HEK293 (cell line): ENCODE data around the gene DNAJC11.

ENCODE experiments used
- BCL11B ChIP-seq: fragments of 450-650 bp; formaldehyde crosslinking; IDR thresholded peaks from 2 replicates; pipeline ENCODE4 v1.5.1; 2016; ENCODE audit warnings: low read depth, missing biosample characterization, missing genetic modification characterization
- GLIS2 ChIP-seq: fragments of 450-650 bp; formaldehyde crosslinking; IDR thresholded peaks from 2 replicates; pipeline ENCODE4 v1.5.1; 2016; ENCODE audit warnings: missing biosample characterization, missing genetic modification characterization
- KLF7 ChIP-seq: fragments of 450-650 bp; formaldehyde crosslinking; IDR thresholded peaks from 2 replicates; pipeline ENCODE4 v1.5.1; 2016; ENCODE audit warnings: missing biosample characterization, missing genetic modification characterization, borderline replicate concordance
- OSR2 ChIP-seq: fragments of 450-650 bp; formaldehyde crosslinking; IDR thresholded peaks from 2 replicates; pipeline ENCODE4 v1.5.1; 2016; ENCODE audit warnings: missing biosample characterization, missing genetic modification characterization
- OVOL3 ChIP-seq: fragments of 450-650 bp; formaldehyde crosslinking; IDR thresholded peaks from 2 replicates; pipeline ENCODE4 v1.5.1; 2016; ENCODE audit warnings: missing biosample characterization, missing genetic modification characterization
- PRDM1 ChIP-seq: fragments of 450-650 bp; formaldehyde crosslinking; IDR thresholded peaks from 2 replicates; pipeline ENCODE4; 2016; ENCODE audit warnings: missing biosample characterization, missing genetic modification characterization
- PRDM4 ChIP-seq: fragments of 450-650 bp; formaldehyde crosslinking; IDR thresholded peaks from 2 replicates; pipeline ENCODE4 v1.5.1; 2017; ENCODE audit warnings: missing biosample characterization, missing genetic modification characterization
- SCRT1 ChIP-seq: fragments of 450-650 bp; formaldehyde crosslinking; IDR thresholded peaks from 2 replicates; pipeline ENCODE4 v1.5.1; 2016; ENCODE audit warnings: missing biosample characterization, missing genetic modification characterization, borderline replicate concordance
- TCF7L2 ChIP-seq: IDR thresholded peaks from 2 replicates; pipeline ENCODE4 v1.6.1; 2011; ENCODE audit warnings: low read depth, mild to moderate bottlenecking, inconsistent platforms, low read length, moderate library complexity, borderline replicate concordance
- YY1 ChIP-seq: fragments of 450-650 bp; formaldehyde crosslinking; IDR thresholded peaks from 2 replicates; pipeline ENCODE4 v1.5.1; 2018; ENCODE audit warnings: missing biosample characterization, missing genetic modification characterization
- ZEB2 ChIP-seq: fragments of 450-650 bp; formaldehyde crosslinking; IDR thresholded peaks from 2 replicates; pipeline ENCODE4 v1.5.1; 2016; ENCODE audit warnings: missing biosample characterization, missing genetic modification characterization
- ZFP41 ChIP-seq: fragments of 450-650 bp; formaldehyde crosslinking; IDR thresholded peaks from 2 replicates; pipeline ENCODE4 v1.5.1; 2016; ENCODE audit warnings: missing biosample characterization, missing genetic modification characterization, borderline replicate concordance
- ZNF121 ChIP-seq: fragments of 450-650 bp; formaldehyde crosslinking; IDR thresholded peaks from 2 replicates; pipeline ENCODE4 v1.5.1; 2016; ENCODE audit warnings: missing biosample characterization, missing genetic modification characterization
- ZNF140 ChIP-seq: fragments of 450-650 bp; formaldehyde crosslinking; IDR thresholded peaks from 2 replicates; pipeline ENCODE4 v1.5.1; 2016; ENCODE audit warnings: missing biosample characterization, missing genetic modification characterization
- ZNF146 ChIP-seq: fragments of 450-650 bp; formaldehyde crosslinking; IDR thresholded peaks from 2 replicates; pipeline ENCODE4 v1.5.1; 2016; ENCODE audit warnings: missing biosample characterization, missing genetic modification characterization
- ZNF2 ChIP-seq: fragments of 450-650 bp; formaldehyde crosslinking; IDR thresholded peaks from 2 replicates; pipeline ENCODE4 v1.5.1; 2016; ENCODE audit warnings: missing biosample characterization, missing genetic modification characterization
- ZNF302 ChIP-seq: fragments of 450-650 bp; formaldehyde crosslinking; IDR thresholded peaks from 2 replicates; pipeline ENCODE4 v1.5.1; 2016; ENCODE audit warnings: missing biosample characterization, missing genetic modification characterization, low read depth
- ZNF37A ChIP-seq: fragments of 450-650 bp; IDR thresholded peaks from 2 replicates; pipeline ENCODE4 v1.5.1; 2018; ENCODE audit warnings: missing biosample characterization, missing genetic modification characterization
- ZNF416 ChIP-seq: fragments of 450-650 bp; formaldehyde crosslinking; IDR thresholded peaks from 2 replicates; pipeline ENCODE4 v1.5.1; 2016; ENCODE audit warnings: missing biosample characterization, missing genetic modification characterization
- ZNF423 ChIP-seq: fragments of 450-650 bp; formaldehyde crosslinking; IDR thresholded peaks from 2 replicates; pipeline ENCODE4 v1.5.1; 2016; ENCODE audit warnings: missing biosample characterization, missing genetic modification characterization
- ZNF510 ChIP-seq: fragments of 450-650 bp; formaldehyde crosslinking; IDR thresholded peaks from 2 replicates; pipeline ENCODE4 v1.5.1; 2018; ENCODE audit warnings: mild to moderate bottlenecking, missing genetic modification characterization, missing biosample characterization; ENCODE audit not compliant: insufficient replicate concordance
- ZNF548 ChIP-seq: fragments of 450-650 bp; formaldehyde crosslinking; IDR thresholded peaks from 2 replicates; pipeline ENCODE4 v1.5.1; 2016; ENCODE audit warnings: missing biosample characterization, missing genetic modification characterization
- ZNF560 ChIP-seq: fragments of 450-650 bp; formaldehyde crosslinking; IDR thresholded peaks from 2 replicates; pipeline ENCODE4 v1.5.1; 2017; ENCODE audit warnings: missing biosample characterization, missing genetic modification characterization, borderline replicate concordance
- ZNF623 ChIP-seq: fragments of 450-650 bp; formaldehyde crosslinking; IDR thresholded peaks from 2 replicates; pipeline ENCODE4 v1.5.1; 2016; ENCODE audit warnings: missing biosample characterization, missing genetic modification characterization
- ZNF624 ChIP-seq: fragments of 450-650 bp; formaldehyde crosslinking; IDR thresholded peaks from 2 replicates; pipeline ENCODE4 v1.5.1; 2017; ENCODE audit warnings: missing biosample characterization, missing genetic modification characterization
- ZNF664 ChIP-seq: fragments of 450-650 bp; formaldehyde crosslinking; IDR thresholded peaks from 2 replicates; pipeline ENCODE4 v1.5.1; 2016; ENCODE audit warnings: missing biosample characterization, missing genetic modification characterization
- ZNF701 ChIP-seq: fragments of 450-650 bp; formaldehyde crosslinking; IDR thresholded peaks from 2 replicates; pipeline ENCODE4 v1.5.1; 2016; ENCODE audit warnings: missing biosample characterization, missing genetic modification characterization
- ZNF704 ChIP-seq: fragments of 450-650 bp; formaldehyde crosslinking; IDR thresholded peaks from 2 replicates; pipeline ENCODE4 v1.5.1; 2016; ENCODE audit warnings: missing biosample characterization, missing genetic modification characterization
- ZNF76 ChIP-seq: fragments of 450-650 bp; formaldehyde crosslinking; IDR thresholded peaks from 2 replicates; pipeline ENCODE4; 2016; ENCODE audit warnings: low read depth, missing biosample characterization, missing genetic modification characterization, borderline replicate concordance
- ZNF785 ChIP-seq: fragments of 450-650 bp; formaldehyde crosslinking; IDR thresholded peaks from 2 replicates; pipeline ENCODE4 v1.5.1; 2016; ENCODE audit warnings: missing biosample characterization, missing genetic modification characterization
- ZSCAN16 ChIP-seq: fragments of 450-650 bp; formaldehyde crosslinking; IDR thresholded peaks from 2 replicates; pipeline ENCODE4 v1.5.1; 2016; ENCODE audit warnings: missing biosample characterization, missing genetic modification characterization
- ZSCAN23 ChIP-seq: fragments of 450-650 bp; formaldehyde crosslinking; IDR thresholded peaks from 2 replicates; pipeline ENCODE4 v1.5.1; 2016; ENCODE audit warnings: missing biosample characterization, missing genetic modification characterization
- ZXDB ChIP-seq: fragments of 450-650 bp; formaldehyde crosslinking; IDR thresholded peaks from 2 replicates; pipeline ENCODE4 v1.5.1; 2016; ENCODE audit warnings: missing biosample characterization, missing genetic modification characterization
- TF ChIP-seq, protein P1 (sequence below): fragments of 450-650 bp; formaldehyde crosslinking; IDR thresholded peaks from 2 replicates; pipeline ENCODE4 v1.5.1; 2016; ENCODE audit warnings: missing biosample characterization, missing genetic modification characterization
- TF ChIP-seq, protein P2 (sequence below): fragments of 450-650 bp; formaldehyde crosslinking; IDR thresholded peaks from 2 replicates; pipeline ENCODE4 v1.5.0; 2017; ENCODE audit warnings: missing biosample characterization, missing genetic modification characterization, borderline replicate concordance

Gene DNAJC11

DNA sequence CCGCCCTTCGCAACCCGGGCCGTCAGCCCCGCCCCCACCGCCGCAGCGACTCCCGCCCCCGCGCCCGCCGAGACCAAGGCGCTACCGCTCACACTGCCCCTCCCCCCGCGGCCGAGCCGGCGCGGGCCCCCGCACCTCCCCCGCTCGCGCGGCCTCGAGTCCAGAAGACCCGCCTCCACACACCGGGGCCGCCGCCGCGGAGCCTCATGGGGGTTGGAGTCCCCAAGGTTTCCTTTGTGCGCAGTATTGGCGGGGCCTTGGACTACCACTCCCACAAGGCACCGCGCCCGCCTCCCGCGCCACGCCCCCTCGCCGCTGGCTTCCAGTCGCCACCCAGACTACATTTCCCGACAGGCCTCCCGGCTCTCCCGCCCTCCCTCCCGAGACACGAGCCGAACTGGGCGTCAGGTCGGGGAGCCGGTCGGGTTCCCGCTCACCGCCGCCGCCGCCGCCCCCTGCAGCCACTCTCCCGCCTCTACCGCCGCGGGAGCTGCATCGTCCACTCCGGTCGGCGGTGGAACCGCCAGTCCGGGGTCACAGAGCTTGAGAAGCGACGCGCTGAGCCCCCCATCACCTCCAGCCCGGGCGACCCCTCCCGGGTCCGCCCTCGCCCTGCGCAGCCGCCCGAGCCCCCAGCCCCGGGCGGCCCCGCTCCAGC is 88.1 kb downstream of the DNAJC11 start, which contains the start of gene PHF13 (continued):
- TF ChIP-seq ZNF704 (no peak), ZSCAN16 (tag by site-specific recombination) (no peak), PRDM4 (tag by site-specific recombination) (no peak), ZNF423 (tag by site-specific recombination) (no peak), ZNF664 (no peak), PRDM1 (tag by site-specific recombination) (no peak), ZNF37A (tag by site-specific recombination) (no peak), ZEB2 (tag by site-specific recombination) (peak; percentile 93), ZNF548 (tag by site-specific recombination) (no peak), ZNF624 (tag by site-specific recombination) (no peak), ZNF560 (tag by site-specific recombination) (no peak), OVOL3 (no peak), SCRT1 (tag by site-specific recombination) (no peak), ZFP41 (tag by site-specific recombination) (no peak), YY1 (tag by site-specific recombination) (no peak; the same call in 1 of the 2 replicates), ZNF416 (no peak), ZSCAN23 (tag by site-specific recombination) (no peak), ZNF510 (tag by site-specific recombination) (no peak), ZNF785 (tag by site-specific recombination) (no peak), KLF7 (tag by site-specific recombination) (peak; percentile 71; the same call in 1 of the 2 replicates), ZNF76 (tag by site-specific recombination) (peak; percentile 99), ZNF140 (tag by site-specific recombination) (no peak), ZNF701 (tag by site-specific recombination) (no peak), ZNF2 (tag by site-specific recombination) (no peak), ZNF302 (no peak), OSR2 (tag by site-specific recombination) (no peak; the same call in 1 of the 2 replicates), ZXDB (tag by site-specific recombination) (peak; percentile 91), GLIS2 (tag by site-specific recombination) (peak; percentile 60; the same call in 1 of the 2 replicates), ZNF121 (tag by site-specific recombination) (no peak), BCL11B (tag by site-specific recombination) (no peak), TCF7L2 (no peak), ZNF623 (tag by site-specific recombination) (no peak), ZNF146 (no peak)
- TF ChIP-seq, protein P1, sequence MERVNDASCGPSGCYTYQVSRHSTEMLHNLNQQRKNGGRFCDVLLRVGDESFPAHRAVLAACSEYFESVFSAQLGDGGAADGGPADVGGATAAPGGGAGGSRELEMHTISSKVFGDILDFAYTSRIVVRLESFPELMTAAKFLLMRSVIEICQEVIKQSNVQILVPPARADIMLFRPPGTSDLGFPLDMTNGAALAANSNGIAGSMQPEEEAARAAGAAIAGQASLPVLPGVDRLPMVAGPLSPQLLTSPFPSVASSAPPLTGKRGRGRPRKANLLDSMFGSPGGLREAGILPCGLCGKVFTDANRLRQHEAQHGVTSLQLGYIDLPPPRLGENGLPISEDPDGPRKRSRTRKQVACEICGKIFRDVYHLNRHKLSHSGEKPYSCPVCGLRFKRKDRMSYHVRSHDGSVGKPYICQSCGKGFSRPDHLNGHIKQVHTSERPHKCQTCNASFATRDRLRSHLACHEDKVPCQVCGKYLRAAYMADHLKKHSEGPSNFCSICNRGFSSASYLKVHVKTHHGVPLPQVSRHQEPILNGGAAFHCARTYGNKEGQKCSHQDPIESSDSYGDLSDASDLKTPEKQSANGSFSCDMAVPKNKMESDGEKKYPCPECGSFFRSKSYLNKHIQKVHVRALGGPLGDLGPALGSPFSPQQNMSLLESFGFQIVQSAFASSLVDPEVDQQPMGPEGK, result peak; percentile 75
- TF ChIP-seq, protein P2, sequence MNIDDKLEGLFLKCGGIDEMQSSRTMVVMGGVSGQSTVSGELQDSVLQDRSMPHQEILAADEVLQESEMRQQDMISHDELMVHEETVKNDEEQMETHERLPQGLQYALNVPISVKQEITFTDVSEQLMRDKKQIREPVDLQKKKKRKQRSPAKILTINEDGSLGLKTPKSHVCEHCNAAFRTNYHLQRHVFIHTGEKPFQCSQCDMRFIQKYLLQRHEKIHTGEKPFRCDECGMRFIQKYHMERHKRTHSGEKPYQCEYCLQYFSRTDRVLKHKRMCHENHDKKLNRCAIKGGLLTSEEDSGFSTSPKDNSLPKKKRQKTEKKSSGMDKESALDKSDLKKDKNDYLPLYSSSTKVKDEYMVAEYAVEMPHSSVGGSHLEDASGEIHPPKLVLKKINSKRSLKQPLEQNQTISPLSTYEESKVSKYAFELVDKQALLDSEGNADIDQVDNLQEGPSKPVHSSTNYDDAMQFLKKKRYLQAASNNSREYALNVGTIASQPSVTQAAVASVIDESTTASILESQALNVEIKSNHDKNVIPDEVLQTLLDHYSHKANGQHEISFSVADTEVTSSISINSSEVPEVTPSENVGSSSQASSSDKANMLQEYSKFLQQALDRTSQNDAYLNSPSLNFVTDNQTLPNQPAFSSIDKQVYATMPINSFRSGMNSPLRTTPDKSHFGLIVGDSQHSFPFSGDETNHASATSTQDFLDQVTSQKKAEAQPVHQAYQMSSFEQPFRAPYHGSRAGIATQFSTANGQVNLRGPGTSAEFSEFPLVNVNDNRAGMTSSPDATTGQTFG, result no peak
